WTC11 (cell line): ENCODE data around the gene GRAMD1B. TPM values are rescaled to one million over a fixed set of nuclear protein-coding genes. Genes with fewer than 3 reads are reported as not detected.
"Not testable (repeated sequence)": the region's sequence is repeated elsewhere in the genome, so short reads cannot be mapped to it uniquely, and the experiment has no call there.

Experiments
- ATAC-seq: fragments of 200-7000 bp; cut with Tn5 transposase; 2 replicates; pipeline ENCODE4 v1.10.0; 2021; ENCODE audit warnings: mild to moderate bottlenecking, moderate library complexity
- CTCF ChIA-PET: fragments of 300-600 bp; sonication (Branson Sonifier 250); formaldehyde crosslinking; loops from one replicate; lab custom pipeline; 2021; ENCODE audit warnings: antibody characterized with exemption; lab: Charles Lee
- POLR2A ChIA-PET: fragments of 350-600 bp; sonication (Branson Sonifier 250); formaldehyde crosslinking; loops from one replicate; lab custom pipeline; 2021; ENCODE audit warnings: antibody characterized with exemption; lab: Charles Lee
- DNase-seq: peaks from one replicate; pipeline ENCODE4 v3.0.0; 2021; ENCODE audit warnings: low spot score
- H3K27ac Mint-ChIP-seq: 2 replicates; pipeline ENCODE4 v1.8.0; 2021; ENCODE audit warnings: mixed read lengths
- H3K27me3 Mint-ChIP-seq: 2 replicates; pipeline ENCODE4 v1.8.0; 2021; ENCODE audit warnings: low read depth, mild to moderate bottlenecking, moderate library complexity, mixed read lengths
- H3K36me3 Mint-ChIP-seq: 2 replicates; pipeline ENCODE4 v1.8.0; 2021; ENCODE audit warnings: mixed read lengths
- H3K4me1 Mint-ChIP-seq: 2 replicates; pipeline ENCODE4 v1.8.0; 2022; ENCODE audit warnings: mixed read lengths
- H3K4me3 Mint-ChIP-seq: 2 replicates; pipeline ENCODE4 v1.8.0; 2021; ENCODE audit warnings: mild to moderate bottlenecking, moderate library complexity, mixed read lengths
- H3K9me3 Mint-ChIP-seq: 2 replicates; pipeline ENCODE4 v1.8.0; 2021; ENCODE audit warnings: mixed read lengths
- ATF2 ChIP-seq: sonication (generic); formaldehyde crosslinking; IDR thresholded peaks from 2 replicates; pipeline ENCODE4 v1.8.1; 2022; ENCODE audit warnings: low read depth, missing genetic modification reagents, borderline replicate concordance
- E2F1 ChIP-seq: sonication (generic); formaldehyde crosslinking; IDR thresholded peaks from 2 replicates; pipeline ENCODE4 v1.8.0; 2022; ENCODE audit warnings: mild to moderate bottlenecking, missing genetic modification reagents
- ELF4 ChIP-seq: sonication (generic); formaldehyde crosslinking; IDR thresholded peaks from 2 replicates; pipeline ENCODE4 v1.8.1; 2022; ENCODE audit warnings: low read depth, mild to moderate bottlenecking, moderate library complexity, missing genetic modification reagents
- EMX1 ChIP-seq: fragments of 250-450 bp; sonication (Bioruptor Pico); IDR thresholded peaks from 2 replicates; pipeline ENCODE4 v1.8.0; 2021; ENCODE audit warnings: mild to moderate bottlenecking
- FOXP1 ChIP-seq: sonication (generic); formaldehyde crosslinking; IDR thresholded peaks from 2 replicates; pipeline ENCODE4 v1.8.0; 2022; ENCODE audit warnings: missing genetic modification reagents, mild to moderate bottlenecking, moderate library complexity, borderline replicate concordance
- GRHL2 ChIP-seq: fragments of 250-450 bp; sonication (Bioruptor Pico); IDR thresholded peaks from 2 replicates; pipeline ENCODE4 v1.8.0; 2022; ENCODE audit warnings: mild to moderate bottlenecking, moderate library complexity; ENCODE audit not compliant: insufficient replicate concordance, severe bottlenecking
- KAT7 ChIP-seq: sonication (generic); formaldehyde crosslinking; IDR thresholded peaks from 2 replicates; pipeline ENCODE4 v1.8.1; 2023; ENCODE audit warnings: missing genetic modification reagents, mild to moderate bottlenecking, borderline replicate concordance
- SMAD4 ChIP-seq: sonication (generic); formaldehyde crosslinking; IDR thresholded peaks from 2 replicates; pipeline ENCODE4 v1.8.0; 2022; ENCODE audit warnings: mild to moderate bottlenecking, missing genetic modification reagents
- TCF7 ChIP-seq: sonication (generic); formaldehyde crosslinking; IDR thresholded peaks from 2 replicates; pipeline ENCODE4 v1.8.0; 2022; ENCODE audit warnings: mild to moderate bottlenecking, low read depth, missing genetic modification reagents, moderate library complexity
- ZNF219 ChIP-seq: sonication (generic); formaldehyde crosslinking; IDR thresholded peaks from 2 replicates; pipeline ENCODE4 v1.8.0; 2023; ENCODE audit warnings: missing genetic modification reagents, mild to moderate bottlenecking, borderline replicate concordance
- ZNF263 ChIP-seq: sonication (generic); formaldehyde crosslinking; IDR thresholded peaks from 2 replicates; pipeline ENCODE4 v1.8.1; 2022; ENCODE audit warnings: low read depth, mild to moderate bottlenecking, moderate library complexity, missing genetic modification reagents
- ZNF512 ChIP-seq: sonication (generic); formaldehyde crosslinking; IDR thresholded peaks from 2 replicates; pipeline ENCODE4 v1.8.1; 2022; ENCODE audit warnings: missing genetic modification reagents, borderline replicate concordance
- total RNA-seq: library from RNA; stranded (reverse); gene quantifications from 3 replicates; pipeline ENCODE4 v1.2.3, GENCODE V29; 2021
- TF ChIP-seq, protein P1 (sequence below): sonication (generic); formaldehyde crosslinking; IDR thresholded peaks from 2 replicates; pipeline ENCODE4 v1.8.0; 2022; ENCODE audit warnings: mild to moderate bottlenecking, missing genetic modification reagents
- TF ChIP-seq, protein P2 (sequence below): sonication (generic); formaldehyde crosslinking; conservative IDR thresholded peaks from 2 replicates; pipeline ENCODE4 v1.8.1; 2022; ENCODE audit warnings: mild to moderate bottlenecking, missing genetic modification reagents
- TF ChIP-seq, protein P3 (sequence below): fragments of 250-450 bp; sonication (Bioruptor Pico); IDR thresholded peaks from 2 replicates; pipeline ENCODE4 v1.9.0; 2021; ENCODE audit warnings: mild to moderate bottlenecking
- TF ChIP-seq, protein P4 (sequence below): sonication (generic); formaldehyde crosslinking; IDR thresholded peaks from 2 replicates; pipeline ENCODE4 v1.8.1; 2022; ENCODE audit warnings: mild to moderate bottlenecking, moderate library complexity, missing genetic modification reagents
- TF ChIP-seq, protein P5 (sequence below): fragments of 250-450 bp; sonication (Bioruptor Pico); IDR thresholded peaks from 2 replicates; pipeline ENCODE4 v1.9.0; 2021; ENCODE audit warnings: mild to moderate bottlenecking, borderline replicate concordance

GRAMD1B gene
- total RNA-seq, 1 experiment from 2014 or later = 31.5 TPM

- Mint-ChIP-seq H3K36me3 (no peaks in the 10 kb centered on the region), H3K4me1 (peaks cover 11% of the 10 kb centered on the region), H3K27me3 (no peaks in the 10 kb centered on the region), H3K27ac (no peak overlapping the region)
- DNase-seq = no peak
- POLR2A ChIA-PET = no interaction called here
- no peak for TF ChIP-seq ZNF512 (CRISPR knock-in tag)
- no peak for TF ChIP-seq EMX1 (CRISPR knock-in tag)
- no peak for TF ChIP-seq FOXP1
- TF ChIP-seq SMAD4 (CRISPR knock-in tag) = no peak
- no peak for TF ChIP-seq TCF7
- TF ChIP-seq, protein P1, sequence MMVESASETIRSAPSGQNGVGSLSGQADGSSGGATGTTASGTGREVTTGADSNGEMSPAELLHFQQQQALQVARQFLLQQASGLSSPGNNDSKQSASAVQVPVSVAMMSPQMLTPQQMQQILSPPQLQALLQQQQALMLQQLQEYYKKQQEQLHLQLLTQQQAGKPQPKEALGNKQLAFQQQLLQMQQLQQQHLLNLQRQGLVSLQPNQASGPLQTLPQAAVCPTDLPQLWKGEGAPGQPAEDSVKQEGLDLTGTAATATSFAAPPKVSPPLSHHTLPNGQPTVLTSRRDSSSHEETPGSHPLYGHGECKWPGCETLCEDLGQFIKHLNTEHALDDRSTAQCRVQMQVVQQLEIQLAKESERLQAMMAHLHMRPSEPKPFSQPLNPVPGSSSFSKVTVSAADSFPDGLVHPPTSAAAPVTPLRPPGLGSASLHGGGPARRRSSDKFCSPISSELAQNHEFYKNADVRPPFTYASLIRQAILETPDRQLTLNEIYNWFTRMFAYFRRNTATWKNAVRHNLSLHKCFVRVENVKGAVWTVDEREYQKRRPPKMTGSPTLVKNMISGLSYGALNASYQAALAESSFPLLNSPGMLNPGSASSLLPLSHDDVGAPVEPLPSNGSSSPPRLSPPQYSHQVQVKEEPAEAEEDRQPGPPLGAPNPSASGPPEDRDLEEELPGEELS (CRISPR knock-in tag) = no peak
- no peak for TF ChIP-seq GRHL2 (CRISPR knock-in tag)
- TF ChIP-seq ATF2 (CRISPR knock-in tag) = no peak
- TF ChIP-seq, protein P2, sequence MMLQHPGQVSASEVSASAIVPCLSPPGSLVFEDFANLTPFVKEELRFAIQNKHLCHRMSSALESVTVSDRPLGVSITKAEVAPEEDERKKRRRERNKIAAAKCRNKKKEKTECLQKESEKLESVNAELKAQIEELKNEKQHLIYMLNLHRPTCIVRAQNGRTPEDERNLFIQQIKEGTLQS (CRISPR knock-in tag) = no peak
- no peak for TF ChIP-seq E2F1 (CRISPR knock-in tag)
- TF ChIP-seq, protein P3, sequence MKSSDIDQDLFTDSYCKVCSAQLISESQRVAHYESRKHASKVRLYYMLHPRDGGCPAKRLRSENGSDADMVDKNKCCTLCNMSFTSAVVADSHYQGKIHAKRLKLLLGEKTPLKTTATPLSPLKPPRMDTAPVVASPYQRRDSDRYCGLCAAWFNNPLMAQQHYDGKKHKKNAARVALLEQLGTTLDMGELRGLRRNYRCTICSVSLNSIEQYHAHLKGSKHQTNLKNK (CRISPR knock-in tag) = no peak
- TF ChIP-seq, protein P4, sequence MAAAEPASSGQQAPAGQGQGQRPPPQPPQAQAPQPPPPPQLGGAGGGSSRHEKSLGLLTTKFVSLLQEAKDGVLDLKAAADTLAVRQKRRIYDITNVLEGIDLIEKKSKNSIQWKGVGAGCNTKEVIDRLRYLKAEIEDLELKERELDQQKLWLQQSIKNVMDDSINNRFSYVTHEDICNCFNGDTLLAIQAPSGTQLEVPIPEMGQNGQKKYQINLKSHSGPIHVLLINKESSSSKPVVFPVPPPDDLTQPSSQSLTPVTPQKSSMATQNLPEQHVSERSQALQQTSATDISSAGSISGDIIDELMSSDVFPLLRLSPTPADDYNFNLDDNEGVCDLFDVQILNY (CRISPR knock-in tag) = no peak
- no peak for TF ChIP-seq KAT7 (CRISPR knock-in tag)
- no peak for TF ChIP-seq ELF4 (CRISPR knock-in tag)
- TF ChIP-seq, protein P5, sequence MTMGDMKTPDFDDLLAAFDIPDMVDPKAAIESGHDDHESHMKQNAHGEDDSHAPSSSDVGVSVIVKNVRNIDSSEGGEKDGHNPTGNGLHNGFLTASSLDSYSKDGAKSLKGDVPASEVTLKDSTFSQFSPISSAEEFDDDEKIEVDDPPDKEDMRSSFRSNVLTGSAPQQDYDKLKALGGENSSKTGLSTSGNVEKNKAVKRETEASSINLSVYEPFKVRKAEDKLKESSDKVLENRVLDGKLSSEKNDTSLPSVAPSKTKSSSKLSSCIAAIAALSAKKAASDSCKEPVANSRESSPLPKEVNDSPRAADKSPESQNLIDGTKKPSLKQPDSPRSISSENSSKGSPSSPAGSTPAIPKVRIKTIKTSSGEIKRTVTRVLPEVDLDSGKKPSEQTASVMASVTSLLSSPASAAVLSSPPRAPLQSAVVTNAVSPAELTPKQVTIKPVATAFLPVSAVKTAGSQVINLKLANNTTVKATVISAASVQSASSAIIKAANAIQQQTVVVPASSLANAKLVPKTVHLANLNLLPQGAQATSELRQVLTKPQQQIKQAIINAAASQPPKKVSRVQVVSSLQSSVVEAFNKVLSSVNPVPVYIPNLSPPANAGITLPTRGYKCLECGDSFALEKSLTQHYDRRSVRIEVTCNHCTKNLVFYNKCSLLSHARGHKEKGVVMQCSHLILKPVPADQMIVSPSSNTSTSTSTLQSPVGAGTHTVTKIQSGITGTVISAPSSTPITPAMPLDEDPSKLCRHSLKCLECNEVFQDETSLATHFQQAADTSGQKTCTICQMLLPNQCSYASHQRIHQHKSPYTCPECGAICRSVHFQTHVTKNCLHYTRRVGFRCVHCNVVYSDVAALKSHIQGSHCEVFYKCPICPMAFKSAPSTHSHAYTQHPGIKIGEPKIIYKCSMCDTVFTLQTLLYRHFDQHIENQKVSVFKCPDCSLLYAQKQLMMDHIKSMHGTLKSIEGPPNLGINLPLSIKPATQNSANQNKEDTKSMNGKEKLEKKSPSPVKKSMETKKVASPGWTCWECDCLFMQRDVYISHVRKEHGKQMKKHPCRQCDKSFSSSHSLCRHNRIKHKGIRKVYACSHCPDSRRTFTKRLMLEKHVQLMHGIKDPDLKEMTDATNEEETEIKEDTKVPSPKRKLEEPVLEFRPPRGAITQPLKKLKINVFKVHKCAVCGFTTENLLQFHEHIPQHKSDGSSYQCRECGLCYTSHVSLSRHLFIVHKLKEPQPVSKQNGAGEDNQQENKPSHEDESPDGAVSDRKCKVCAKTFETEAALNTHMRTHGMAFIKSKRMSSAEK (CRISPR knock-in tag) = no peak
- TF ChIP-seq ZNF219 (CRISPR knock-in tag) = no peak
- no peak for TF ChIP-seq ZNF263 (CRISPR knock-in tag)
- TF ChIP-seq, all 79 proteins: peak for 0
- H3K4me3 Mint-ChIP-seq = no peak overlapping the region
- no peak for ATAC-seq
- no peaks in the 10 kb centered on the region for H3K9me3 Mint-ChIP-seq
- CTCF ChIA-PET = interaction anchor here (1.2 kb wide), 1 partner anchor 100 kb away, joined by 3 read pairs; no protein-coding TSS in a partner anchor
Observed at GRCh38 chr11:123454796-123455195, 24.7 kb downstream of the GRAMD1B start.

GRCh38 chr11:123456448-123456847, 26.4 kb downstream of the GRAMD1B start:
- H3K4me1 Mint-ChIP-seq = peaks cover 11% of the 10 kb centered on the region
- H3K27me3 Mint-ChIP-seq, ATAC-seq, POLR2A ChIA-PET, H3K27ac Mint-ChIP-seq, H3K9me3 Mint-ChIP-seq, H3K36me3 Mint-ChIP-seq, DNase-seq, CTCF ChIA-PET, H3K4me3 Mint-ChIP-seq: not testable (repeated sequence)
